ENCODE results near the gene UGT2B7. TPM values are rescaled to one million over a fixed set of nuclear protein-coding genes. Genes with fewer than 3 reads are reported as not detected.

UGT2B7 gene
- total RNA-seq, 4 donors from 2014 or later = 0.68 to 1.5 (median 1.0) TPM; not detected in 1

GRCh38 chr4:69058410-69059059, 37.7 kb upstream of the UGT2B7 start:
- H3K27ac ChIP-seq = peak overlapping the region; percentile 24
- DNase-seq (ENCODE audit: low spot score in 2 of 2) = no peak
- 68% methylated on average over 6 of the region's 6 CpGs for WGBS
- no peak overlapping the region for H3K4me3 ChIP-seq
- no peaks in the 10 kb centered on the region for H3K9me3 ChIP-seq
- H3K4me1 ChIP-seq = no peaks in the 10 kb centered on the region
- no peaks in the 10 kb centered on the region for H3K36me3 ChIP-seq
- no peak for TF ChIP-seq EP300 (IDR thresholded peaks at IDR 0.05)
- TF ChIP-seq POLR2A (IDR thresholded peaks at IDR 0.05) = no peak
- H3K27me3 ChIP-seq = no peaks in the 10 kb centered on the region

GRCh38 chr4:69060651-69061308, 35.5 kb upstream of the UGT2B7 start:
- H3K36me3 ChIP-seq = no peaks in the 10 kb centered on the region
- no peaks in the 10 kb centered on the region for H3K27me3 ChIP-seq
- TF ChIP-seq, protein P1, sequence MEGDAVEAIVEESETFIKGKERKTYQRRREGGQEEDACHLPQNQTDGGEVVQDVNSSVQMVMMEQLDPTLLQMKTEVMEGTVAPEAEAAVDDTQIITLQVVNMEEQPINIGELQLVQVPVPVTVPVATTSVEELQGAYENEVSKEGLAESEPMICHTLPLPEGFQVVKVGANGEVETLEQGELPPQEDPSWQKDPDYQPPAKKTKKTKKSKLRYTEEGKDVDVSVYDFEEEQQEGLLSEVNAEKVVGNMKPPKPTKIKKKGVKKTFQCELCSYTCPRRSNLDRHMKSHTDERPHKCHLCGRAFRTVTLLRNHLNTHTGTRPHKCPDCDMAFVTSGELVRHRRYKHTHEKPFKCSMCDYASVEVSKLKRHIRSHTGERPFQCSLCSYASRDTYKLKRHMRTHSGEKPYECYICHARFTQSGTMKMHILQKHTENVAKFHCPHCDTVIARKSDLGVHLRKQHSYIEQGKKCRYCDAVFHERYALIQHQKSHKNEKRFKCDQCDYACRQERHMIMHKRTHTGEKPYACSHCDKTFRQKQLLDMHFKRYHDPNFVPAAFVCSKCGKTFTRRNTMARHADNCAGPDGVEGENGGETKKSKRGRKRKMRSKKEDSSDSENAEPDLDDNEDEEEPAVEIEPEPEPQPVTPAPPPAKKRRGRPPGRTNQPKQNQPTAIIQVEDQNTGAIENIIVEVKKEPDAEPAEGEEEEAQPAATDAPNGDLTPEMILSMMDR (IDR thresholded peaks at IDR 0.05) = no peak
- TF ChIP-seq POLR2AphosphoS5 (IDR thresholded peaks at IDR 0.05) = no peak
- TF ChIP-seq POLR2A (IDR thresholded peaks at IDR 0.05) = no peak
- TF ChIP-seq EP300 (IDR thresholded peaks at IDR 0.05) = no peak
- no peak overlapping the region for H3K27ac ChIP-seq
- WGBS = 59% methylated on average over 3 of the region's 5 CpGs
- H3K9me3 ChIP-seq = no peaks in the 10 kb centered on the region
- no peak overlapping the region for H3K4me3 ChIP-seq
- H3K4me1 ChIP-seq = no peaks in the 10 kb centered on the region
- DNase-seq (ENCODE audit: low spot score in 2 of 2) = no peak

DNA sequence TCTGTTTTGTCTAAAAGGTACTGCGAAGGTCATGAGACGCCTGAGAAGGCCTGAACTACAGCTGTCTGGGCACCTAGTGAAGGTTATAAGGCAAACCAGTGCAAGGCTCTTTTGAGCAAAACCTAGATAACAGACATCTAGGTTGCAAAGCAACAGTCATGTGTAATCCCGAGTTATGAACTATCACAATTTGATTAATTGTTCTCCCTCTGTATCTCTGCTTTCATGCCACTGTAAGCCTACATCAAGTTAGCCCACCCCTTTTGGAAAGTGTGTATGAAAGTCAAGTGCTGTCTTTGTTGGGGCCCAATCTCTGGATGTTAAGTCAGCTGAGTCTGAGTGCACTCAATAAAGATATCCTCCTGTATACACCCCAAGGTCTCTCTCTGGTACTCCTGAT, 31.9 kb upstream of the UGT2B7 start:
- H3K4me1 ChIP-seq = no peaks in the 10 kb centered on the region
- no peaks in the 10 kb centered on the region for H3K27me3 ChIP-seq
- TF ChIP-seq, protein P1 (IDR thresholded peaks at IDR 0.05) = no peak
- no peak for TF ChIP-seq POLR2A (IDR thresholded peaks at IDR 0.05)
- no peak for TF ChIP-seq POLR2AphosphoS5 (IDR thresholded peaks at IDR 0.05)
- no peak for TF ChIP-seq EP300 (IDR thresholded peaks at IDR 0.05)
- no peak overlapping the region for H3K27ac ChIP-seq
- WGBS = 71% methylated on average over 3 of the region's 3 CpGs
- no peak for DNase-seq (ENCODE audit: low spot score in 2 of 2)
- H3K4me3 ChIP-seq = no peak overlapping the region
- no peaks in the 10 kb centered on the region for H3K36me3 ChIP-seq
- no peaks in the 10 kb centered on the region for H3K9me3 ChIP-seq

- TF ChIP-seq EP300 (IDR thresholded peaks at IDR 0.05) = no peak
- no peak for TF ChIP-seq POLR2AphosphoS5 (IDR thresholded peaks at IDR 0.05)
- TF ChIP-seq, protein P1 (IDR thresholded peaks at IDR 0.05) = no peak
- TF ChIP-seq POLR2A (IDR thresholded peaks at IDR 0.05) = no peak
- H3K4me3 ChIP-seq = no peak overlapping the region
- DNase-seq (ENCODE audit: low spot score in 2 of 2) = no peak
- H3K27ac ChIP-seq = no peak overlapping the region
- no peaks in the 10 kb centered on the region for H3K4me1 ChIP-seq
- H3K9me3 ChIP-seq = no peaks in the 10 kb centered on the region
- H3K36me3 ChIP-seq = no peaks in the 10 kb centered on the region
- no peaks in the 10 kb centered on the region for H3K27me3 ChIP-seq
Observed at GRCh38 chr4:69066945-69067344, 29.3 kb upstream of the UGT2B7 start.

GRCh38 chr4:69069085-69069484, 27.2 kb upstream of the UGT2B7 start:
- H3K36me3 ChIP-seq = no peaks in the 10 kb centered on the region
- DNase-seq (ENCODE audit: low spot score in 2 of 2) = no peak
- H3K27ac ChIP-seq = no peak overlapping the region
- WGBS = 61% methylated on average over 2 of the region's 2 CpGs
- H3K4me3 ChIP-seq = no peak overlapping the region
- TF ChIP-seq EP300 (IDR thresholded peaks at IDR 0.05) (no peak), POLR2A (IDR thresholded peaks at IDR 0.05) (no peak), POLR2AphosphoS5 (IDR thresholded peaks at IDR 0.05) (no peak)
- TF ChIP-seq, protein P1 (IDR thresholded peaks at IDR 0.05) = no peak
- H3K4me1 ChIP-seq = no peaks in the 10 kb centered on the region
- H3K27me3 ChIP-seq = no peaks in the 10 kb centered on the region
- H3K9me3 ChIP-seq = no peaks in the 10 kb centered on the region
